GM21825 (cell line): ENCODE data around the gene ILF2.
A peak's percentile ranks its signal among the peaks of the same experiment; 100 is the strongest.
"Not testable (repeated sequence)": the region's sequence is repeated elsewhere in the genome, so short reads cannot be mapped to it uniquely, and the experiment has no call there.

Experiments used
- ATAC-seq: cut with Tn5 transposase; IDR thresholded peaks from one replicate; pipeline ENCODE4 v1.9.1; 2021; ENCODE audit warnings: mild to moderate bottlenecking, moderate library complexity; ENCODE audit not compliant: unreplicated experiment

ILF2 gene

GRCh38 chr1:153649863-153650235 lies 20.9 kb downstream of the ILF2 start:
- no peak for ATAC-seq

- ATAC-seq, result no peak
Measured at GRCh38 chr1:153649137-153649862, 21.5 kb downstream of the ILF2 start.

- no peak for ATAC-seq
Measured at GRCh38 chr1:153648000-153648643, 22.7 kb downstream of the ILF2 start.

- ATAC-seq, result no peak
Measured at GRCh38 chr1:153647346-153647714, 23.5 kb downstream of the ILF2 start.

- no peak for ATAC-seq
Measured at GRCh38 chr1:153646672-153647345, 24.0 kb downstream of the ILF2 start.

- ATAC-seq, result no peak
Measured at GRCh38 chr1:153643816-153644215, 27.0 kb downstream of the ILF2 start.

GRCh38 chr1:153643100-153643499 lies 27.7 kb downstream of the ILF2 start:
- no peak for ATAC-seq

DNA sequence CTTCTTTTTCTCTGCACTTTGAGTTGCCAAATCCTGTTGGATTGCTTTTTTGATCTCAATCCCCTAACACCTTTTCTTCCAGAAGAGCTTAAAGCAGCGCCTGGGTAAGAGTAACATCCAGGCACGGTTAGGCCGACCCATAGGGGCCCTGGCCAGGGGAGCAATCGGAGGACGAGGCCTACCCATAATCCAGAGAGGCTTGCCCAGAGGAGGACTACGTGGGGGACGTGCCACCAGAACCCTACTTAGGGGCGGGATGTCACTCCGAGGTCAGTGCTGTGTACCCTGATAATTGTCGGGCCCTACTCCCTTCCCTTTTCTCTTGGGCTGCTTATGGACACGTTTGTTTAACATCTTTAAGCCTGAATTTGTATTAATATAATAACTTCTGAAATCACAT lies 28.6 kb downstream of the ILF2 start:
- no peak for ATAC-seq

GRCh38 chr1:153640861-153641260 lies 29.9 kb downstream of the ILF2 start:
- ATAC-seq, result no peak

DNA sequence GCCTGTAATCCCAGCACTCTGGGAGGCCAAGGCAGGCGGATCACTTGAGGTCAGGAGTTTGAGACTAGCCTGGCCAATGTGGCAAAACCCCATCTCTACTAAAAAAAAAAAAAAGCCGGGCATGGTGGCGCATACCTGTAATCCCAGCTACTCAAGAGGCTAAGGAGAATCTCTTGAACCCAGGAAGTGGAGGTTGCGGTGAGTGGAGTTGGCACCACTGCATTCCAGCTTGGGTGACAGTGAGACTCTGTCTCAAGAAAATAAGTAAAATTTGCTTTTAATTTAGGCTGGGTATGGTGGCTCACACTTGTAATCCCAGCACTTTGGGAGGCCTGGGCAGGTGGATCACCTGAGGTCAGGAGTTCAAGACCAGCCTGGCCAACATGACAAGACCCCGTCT lies 30.6 kb downstream of the ILF2 start:
- ATAC-seq, result not testable (repeated sequence)

GRCh38 chr1:153639280-153639679 lies 31.5 kb downstream of the ILF2 start:
- no peak for ATAC-seq

- ATAC-seq, result no peak
Measured at GRCh38 chr1:153638261-153638660, 32.5 kb downstream of the ILF2 start.

- ATAC-seq, result no peak
Measured at GRCh38 chr1:153636312-153636711, 34.5 kb downstream of the ILF2 start.

DNA sequence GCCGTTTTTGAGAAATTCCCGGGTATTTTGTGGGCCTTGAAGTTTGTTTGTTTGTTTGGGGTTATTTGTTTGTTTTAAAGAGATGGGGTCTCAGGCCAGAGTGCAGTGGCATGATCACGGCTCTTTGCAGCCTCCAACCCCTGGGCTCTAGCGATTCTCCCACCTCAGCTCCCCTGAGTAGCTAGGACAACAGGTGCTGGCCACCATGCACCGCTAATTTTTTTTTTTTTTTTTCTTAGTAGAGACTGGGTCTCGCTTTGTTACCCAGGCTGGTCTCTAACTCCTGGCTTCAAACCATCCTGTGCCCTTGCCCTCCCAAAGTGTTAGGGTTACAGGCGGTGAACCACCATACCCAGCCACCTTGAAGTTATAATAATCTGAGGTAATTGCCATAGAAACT lies 34.9 kb downstream of the ILF2 start:
- no peak for ATAC-seq

DNA sequence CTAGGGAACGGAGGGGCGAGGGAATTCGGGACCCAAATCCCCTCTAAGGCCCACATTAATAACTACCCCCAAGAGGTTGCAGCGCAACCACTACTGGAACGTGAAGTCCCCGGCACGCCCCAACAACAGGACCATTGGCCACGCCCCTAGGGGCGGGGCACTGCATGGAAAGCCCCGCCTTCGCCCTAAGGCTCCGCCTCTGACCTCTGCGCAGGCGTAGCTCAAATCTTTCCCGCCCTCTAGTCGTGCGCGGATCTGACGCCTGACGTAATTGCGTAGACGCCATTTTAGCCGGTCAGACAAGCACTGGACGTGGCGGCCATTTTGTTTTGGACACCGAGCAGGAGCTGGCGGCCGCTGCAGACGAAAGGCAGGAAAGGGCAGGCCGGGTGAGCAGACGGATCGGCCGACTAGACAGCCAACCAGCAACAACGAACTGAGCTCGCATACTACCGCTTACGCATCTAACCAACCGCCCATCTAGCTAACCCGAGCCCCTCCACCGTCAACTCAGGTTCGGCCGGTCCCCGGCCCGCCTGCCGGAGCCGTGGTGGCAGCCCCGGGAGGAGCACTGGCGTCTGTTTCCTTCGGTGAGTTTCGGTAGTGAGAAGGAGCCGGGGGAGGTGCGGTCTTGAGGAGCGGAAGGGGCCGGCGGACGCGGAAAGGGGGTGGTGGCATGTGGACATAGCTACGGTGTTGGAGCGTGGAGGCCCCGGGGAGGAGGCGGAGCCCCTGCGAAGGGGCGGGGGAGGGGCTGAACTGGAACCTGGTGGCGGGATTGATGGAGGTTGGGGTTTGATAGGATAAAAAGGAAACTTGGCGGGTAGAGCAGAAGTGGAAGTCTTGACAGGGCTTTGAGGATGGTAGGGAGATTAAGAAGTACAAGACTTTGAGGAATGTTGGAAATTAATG lies 36.8 kb downstream of the ILF2 start, which contains the start of gene CHTOP:
Gene CHTOP, plus strand, starts transcription at position 313 of the 912 bp plus-strand sequence. CDS start 2,523 bp downstream, outside the sequence.
- peak; percentile 91 for ATAC-seq

DNA sequence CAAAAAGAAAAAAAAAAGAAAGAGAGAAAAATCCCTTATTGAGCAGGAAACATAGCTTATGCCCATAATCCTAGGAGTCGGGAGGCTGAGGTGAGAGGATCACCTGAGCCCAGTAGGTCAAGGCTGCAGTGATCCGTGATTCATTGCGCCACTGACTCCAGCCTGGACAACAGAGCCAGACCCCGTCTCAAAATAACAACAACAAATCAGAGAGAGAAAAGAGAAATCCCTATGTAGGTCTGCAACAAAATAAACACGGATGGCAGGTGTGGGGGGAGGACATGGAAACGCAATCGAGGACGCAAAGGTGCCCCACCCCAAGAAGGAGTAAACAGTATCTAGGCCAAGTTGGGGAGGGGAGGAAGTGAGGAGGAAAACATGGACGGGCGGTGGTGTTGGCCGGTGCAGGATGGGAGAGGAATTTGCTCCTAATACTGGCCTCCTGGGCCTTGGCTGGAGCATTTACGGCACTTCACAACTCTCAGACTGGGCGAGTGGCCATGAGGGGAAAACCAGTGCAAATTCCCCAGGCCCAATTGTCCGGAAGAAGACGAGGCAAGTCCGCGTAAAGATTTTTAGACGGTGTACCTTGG lies 37.5 kb downstream of the ILF2 start:
- no peak for ATAC-seq

GRCh38 chr1:153631047-153632022 lies 39.5 kb downstream of the ILF2 start:
- ATAC-seq, result no peak

GRCh38 chr1:153630384-153630783 lies 40.4 kb downstream of the ILF2 start:
- no peak for ATAC-seq

DNA sequence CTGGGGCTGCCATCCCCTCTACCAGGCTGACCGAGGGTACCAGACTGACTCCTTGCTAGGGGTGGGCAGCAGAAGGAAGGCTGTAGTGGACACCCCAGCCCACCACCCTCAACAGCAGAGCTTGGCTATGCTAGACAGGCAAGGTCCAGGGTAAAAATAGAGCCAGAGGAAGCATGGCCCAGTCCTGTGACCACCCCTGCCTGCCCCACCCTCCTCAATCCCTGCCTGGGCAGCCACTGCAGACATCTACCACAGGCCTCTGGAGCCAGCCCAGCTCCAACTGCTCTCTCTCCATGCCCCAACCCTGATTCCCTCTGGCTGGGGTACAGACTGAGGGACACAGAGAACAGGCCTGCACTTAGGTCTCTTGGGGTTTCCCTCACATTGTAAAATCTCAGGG lies 40.8 kb downstream of the ILF2 start:
- no peak for ATAC-seq

DNA sequence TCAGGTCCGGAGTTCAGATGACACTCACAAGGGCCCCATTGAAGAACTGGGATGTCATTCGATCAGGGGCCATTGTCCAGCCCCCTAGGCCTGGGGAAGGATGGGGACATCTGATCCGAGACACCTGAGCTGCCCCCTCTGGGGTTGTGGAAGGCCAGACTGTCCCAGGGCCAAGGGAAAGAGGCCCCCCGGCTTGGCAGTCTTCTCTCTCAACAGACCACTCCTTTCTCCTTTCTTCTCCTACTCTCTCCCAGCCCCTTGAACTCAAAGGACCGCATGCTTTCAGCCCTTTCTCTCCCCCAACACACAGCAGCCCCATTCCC lies 41.5 kb downstream of the ILF2 start:
- no peak for ATAC-seq
